Glutamatergic neuron (in vitro differentiated cells): ENCODE results near the gene NBEA. TPM values are rescaled to one million over a fixed set of nuclear protein-coding genes. Genes with fewer than 3 reads are reported as not detected.

Source experiments
- DNase-seq: peaks from one replicate; pipeline ENCODE4 v3.0.0; 2022
- H3K27ac Mint-ChIP-seq: one replicate; pipeline ENCODE4 v1.8.0; 2020; ENCODE audit warnings: mild to moderate bottlenecking, mixed read lengths, inconsistent platforms; ENCODE audit not compliant: unreplicated experiment
- H3K27me3 Mint-ChIP-seq: one replicate; pipeline ENCODE4 v1.8.0; 2020; ENCODE audit warnings: mild to moderate bottlenecking, moderate library complexity, mixed read lengths, inconsistent platforms; ENCODE audit not compliant: unreplicated experiment
- H3K36me3 Mint-ChIP-seq: one replicate; pipeline ENCODE4 v1.8.0; 2020; ENCODE audit warnings: mild to moderate bottlenecking, mixed read lengths, inconsistent platforms; ENCODE audit not compliant: unreplicated experiment
- H3K4me1 Mint-ChIP-seq: one replicate; pipeline ENCODE4 v1.8.0; 2020; ENCODE audit warnings: mild to moderate bottlenecking, low read depth, mixed read lengths, inconsistent platforms; ENCODE audit not compliant: unreplicated experiment
- H3K4me3 Mint-ChIP-seq: one replicate; pipeline ENCODE4 v1.8.0; 2020; ENCODE audit warnings: mild to moderate bottlenecking, mixed read lengths, inconsistent platforms; ENCODE audit not compliant: unreplicated experiment
- H3K9me3 Mint-ChIP-seq: one replicate; pipeline ENCODE4 v1.8.0; 2020; ENCODE audit warnings: mild to moderate bottlenecking, moderate library complexity, mixed read lengths, inconsistent platforms; ENCODE audit not compliant: unreplicated experiment
- total RNA-seq: library from RNA; stranded (reverse); fragmentation: NEBNext Ultra II Directional; extraction: Animal tissue kit (Norgen Biotek cat#: 25700); gene quantifications from one replicate; pipeline ENCODE4 v1.2.1, GENCODE V29; 2021; ENCODE audit not compliant: unreplicated experiment
- TF ChIP-seq, protein P1 (sequence below): fragments of 200-600 bp; sonication (generic); IDR thresholded peaks from one replicate; pipeline ENCODE4 v1.5.0; 2021; ENCODE audit not compliant: partially characterized antibody, unreplicated experiment

NBEA gene
- total RNA-seq, 1 donor from 2014 or later = 48.3 TPM

GRCh38 chr13:35648201-35648600, 706.1 kb downstream of the NBEA start:
- peaks cover 2% of the 10 kb centered on the region for H3K9me3 Mint-ChIP-seq
- no peaks in the 10 kb centered on the region for H3K27me3 Mint-ChIP-seq
- H3K4me1 Mint-ChIP-seq = peaks cover 6% of the 10 kb centered on the region
- H3K4me3 Mint-ChIP-seq = no peak overlapping the region
- no peak for DNase-seq
- TF ChIP-seq, protein P1, sequence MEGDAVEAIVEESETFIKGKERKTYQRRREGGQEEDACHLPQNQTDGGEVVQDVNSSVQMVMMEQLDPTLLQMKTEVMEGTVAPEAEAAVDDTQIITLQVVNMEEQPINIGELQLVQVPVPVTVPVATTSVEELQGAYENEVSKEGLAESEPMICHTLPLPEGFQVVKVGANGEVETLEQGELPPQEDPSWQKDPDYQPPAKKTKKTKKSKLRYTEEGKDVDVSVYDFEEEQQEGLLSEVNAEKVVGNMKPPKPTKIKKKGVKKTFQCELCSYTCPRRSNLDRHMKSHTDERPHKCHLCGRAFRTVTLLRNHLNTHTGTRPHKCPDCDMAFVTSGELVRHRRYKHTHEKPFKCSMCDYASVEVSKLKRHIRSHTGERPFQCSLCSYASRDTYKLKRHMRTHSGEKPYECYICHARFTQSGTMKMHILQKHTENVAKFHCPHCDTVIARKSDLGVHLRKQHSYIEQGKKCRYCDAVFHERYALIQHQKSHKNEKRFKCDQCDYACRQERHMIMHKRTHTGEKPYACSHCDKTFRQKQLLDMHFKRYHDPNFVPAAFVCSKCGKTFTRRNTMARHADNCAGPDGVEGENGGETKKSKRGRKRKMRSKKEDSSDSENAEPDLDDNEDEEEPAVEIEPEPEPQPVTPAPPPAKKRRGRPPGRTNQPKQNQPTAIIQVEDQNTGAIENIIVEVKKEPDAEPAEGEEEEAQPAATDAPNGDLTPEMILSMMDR = no peak
- no peaks in the 10 kb centered on the region for H3K36me3 Mint-ChIP-seq
- H3K27ac Mint-ChIP-seq = no peak overlapping the region

DNA sequence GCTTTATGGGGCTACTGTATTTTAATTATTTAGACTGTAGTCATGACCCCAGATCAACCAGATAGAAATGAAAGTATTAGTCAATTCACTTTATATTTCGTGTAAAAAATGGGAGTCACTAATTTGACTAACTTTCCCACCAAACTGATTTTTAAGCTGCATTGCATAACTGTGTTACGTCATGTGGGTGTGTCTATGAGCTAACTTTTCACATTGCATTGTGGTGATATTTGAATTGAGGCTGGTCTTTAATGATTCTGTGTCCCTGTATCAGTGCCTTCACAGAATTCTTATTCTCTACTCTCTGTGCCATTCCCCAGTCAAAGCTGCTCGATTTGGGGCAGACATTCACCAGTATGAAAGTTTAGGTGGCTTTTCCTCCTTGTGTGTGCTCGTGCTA, 707.1 kb downstream of the NBEA start:
- H3K4me3 Mint-ChIP-seq = no peak overlapping the region
- TF ChIP-seq, protein P1 = no peak
- no peak overlapping the region for H3K27ac Mint-ChIP-seq
- H3K36me3 Mint-ChIP-seq = no peaks in the 10 kb centered on the region
- peaks cover 9% of the 10 kb centered on the region for H3K4me1 Mint-ChIP-seq
- H3K9me3 Mint-ChIP-seq = peaks cover 2% of the 10 kb centered on the region
- DNase-seq = no peak
- no peaks in the 10 kb centered on the region for H3K27me3 Mint-ChIP-seq

GRCh38 chr13:35659796-35660195, 717.7 kb downstream of the NBEA start:
- no peaks in the 10 kb centered on the region for H3K36me3 Mint-ChIP-seq
- peak overlapping the region; percentile 64 for H3K27ac Mint-ChIP-seq
- H3K4me1 Mint-ChIP-seq = peaks cover 37% of the 10 kb centered on the region
- H3K27me3 Mint-ChIP-seq = peaks cover 9% of the 10 kb centered on the region
- DNase-seq = no peak
- peak overlapping the region; percentile 55 for H3K4me3 Mint-ChIP-seq
- H3K9me3 Mint-ChIP-seq = peaks cover 10% of the 10 kb centered on the region
- TF ChIP-seq, protein P1 = no peak

GRCh38 chr13:35664747-35665146, 722.7 kb downstream of the NBEA start:
- no peak for DNase-seq
- H3K27me3 Mint-ChIP-seq = peaks cover 7% of the 10 kb centered on the region
- TF ChIP-seq, protein P1 = no peak
- peaks cover 8% of the 10 kb centered on the region for H3K9me3 Mint-ChIP-seq
- H3K36me3 Mint-ChIP-seq = no peaks in the 10 kb centered on the region
- peaks cover 28% of the 10 kb centered on the region for H3K4me1 Mint-ChIP-seq
- H3K4me3 Mint-ChIP-seq = no peak overlapping the region
- H3K27ac Mint-ChIP-seq = no peak overlapping the region

DNA sequence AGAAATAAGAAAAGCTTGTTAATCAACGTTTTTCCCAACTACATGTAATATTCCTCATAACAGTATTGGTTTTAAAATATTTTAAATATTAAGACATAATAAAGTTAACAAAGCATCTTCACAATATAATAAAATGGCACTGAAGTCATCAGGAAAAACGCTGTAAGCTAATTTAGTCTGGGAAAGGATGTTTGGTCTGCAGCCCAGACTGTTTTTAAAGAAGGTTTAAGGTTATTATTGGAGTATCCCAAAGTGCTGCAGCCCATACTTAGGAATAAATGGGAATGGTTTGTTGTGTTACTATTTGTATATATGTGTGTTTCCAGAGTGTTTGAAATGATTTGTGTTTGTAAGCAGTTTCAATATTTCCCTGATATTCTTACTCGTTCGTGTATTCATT, 727.3 kb downstream of the NBEA start:
- Mint-ChIP-seq H3K4me3 (no peak overlapping the region), H3K27ac (peak overlapping the region; percentile 50), H3K27me3 (no peaks in the 10 kb centered on the region), H3K36me3 (peaks cover 5% of the 10 kb centered on the region), H3K4me1 (peaks cover 26% of the 10 kb centered on the region), H3K9me3 (peaks cover 6% of the 10 kb centered on the region)
- TF ChIP-seq, protein P1 = no peak
- no peak for DNase-seq
